OCI-LY1 (cell line): ENCODE results near the gene LRP5.

Experiments
- H2AFZ ChIP-seq: fragments of 200-600 bp; sonication (generic), shearing (Covaris generic); 2 replicates; pipeline ENCODE4 v1.6.0; 2014; ENCODE audit warnings: antibody characterized with exemption, mild to moderate bottlenecking, low read length
- H3F3A ChIP-seq: fragments of 200-600 bp; sonication (generic), shearing (Covaris generic); 2 replicates; pipeline ENCODE4 v1.6.0; 2014; ENCODE audit warnings: mild to moderate bottlenecking, antibody characterized with exemption, low read length, moderate library complexity; ENCODE audit not compliant: insufficient read depth
- H3K27ac ChIP-seq: fragments of 200-600 bp; sonication (generic); 2 replicates; pipeline ENCODE4 v1.5.1; 2014; ENCODE audit warnings: low read length, mixed run types, mild to moderate bottlenecking, low read depth; ENCODE audit not compliant: poor library complexity, severe bottlenecking
- H3K27me3 ChIP-seq: fragments of 200-600 bp; sonication (generic); 2 replicates; pipeline ENCODE4 v1.6.0; 2014; ENCODE audit warnings: antibody characterized with exemption, mild to moderate bottlenecking, low read length, moderate library complexity; ENCODE audit not compliant: insufficient read depth
- H3K36me3 ChIP-seq: fragments of 200-600 bp; sonication (generic); 2 replicates; pipeline ENCODE4 v1.6.1; 2014; ENCODE audit warnings: mild to moderate bottlenecking, antibody characterized with exemption, low read length, moderate library complexity, mixed read lengths; ENCODE audit not compliant: insufficient read depth
- H3K4me1 ChIP-seq: fragments of 200-600 bp; sonication (generic); 2 replicates; pipeline ENCODE4 v1.5.1; 2014; ENCODE audit warnings: mild to moderate bottlenecking, low read length, moderate library complexity; ENCODE audit not compliant: insufficient read depth, severe bottlenecking
- H3K4me2 ChIP-seq: fragments of 200-600 bp; sonication (generic), shearing (Covaris generic); 2 replicates; pipeline ENCODE4 v1.6.1; 2014; ENCODE audit warnings: low read length
- H3K4me3 ChIP-seq: fragments of 200-600 bp; sonication (generic); 2 replicates; pipeline ENCODE4 v1.5.1; 2014; ENCODE audit warnings: low read length, low read depth, mild to moderate bottlenecking, mixed read lengths; ENCODE audit not compliant: poor library complexity, severe bottlenecking
- H3K79me2 ChIP-seq: fragments of 200-600 bp; shearing (Covaris generic); 2 replicates; pipeline ENCODE4 v1.6.1; 2016; ENCODE audit warnings: mixed run types, low read length, mixed read lengths; ENCODE audit not compliant: insufficient read depth
- H3K9ac ChIP-seq: fragments of 200-600 bp; sonication (generic), shearing (Covaris generic); 2 replicates; pipeline ENCODE4 v1.6.1; 2014; ENCODE audit warnings: mild to moderate bottlenecking, low read length, mixed read lengths
- H3K9me2 ChIP-seq: fragments of 200-600 bp; sonication (generic), shearing (Covaris generic); 2 replicates; pipeline ENCODE4 v1.6.1; 2014; ENCODE audit warnings: low read depth, mild to moderate bottlenecking, low read length, mixed read lengths
- H3K9me3 ChIP-seq: fragments of 200-600 bp; shearing (Covaris generic); 2 replicates; pipeline ENCODE4 v1.6.1; 2014; ENCODE audit warnings: low read length, mixed read lengths
- H4K20me1 ChIP-seq: fragments of 200-600 bp; sonication (generic), shearing (Covaris generic); 2 replicates; pipeline ENCODE4 v1.6.0; 2016; ENCODE audit warnings: mild to moderate bottlenecking, low read length; ENCODE audit not compliant: insufficient read depth
- EZH2 ChIP-seq: fragments of 200-600 bp; sonication (generic), shearing (Covaris generic); IDR thresholded peaks from 2 replicates; pipeline ENCODE4 v1.8.0; 2017; ENCODE audit warnings: borderline replicate concordance, mixed run types, mild to moderate bottlenecking, antibody characterized with exemption, low read length, moderate library complexity, mixed read lengths
- TF ChIP-seq, protein P1 (sequence below): fragments of 200-600 bp; sonication (generic), shearing (Covaris generic); IDR thresholded peaks from 2 replicates; pipeline ENCODE4 v1.5.1; 2017; ENCODE audit warnings: mild to moderate bottlenecking, antibody characterized with exemption, low read length, moderate library complexity, mixed read lengths

LRP5 gene

DNA sequence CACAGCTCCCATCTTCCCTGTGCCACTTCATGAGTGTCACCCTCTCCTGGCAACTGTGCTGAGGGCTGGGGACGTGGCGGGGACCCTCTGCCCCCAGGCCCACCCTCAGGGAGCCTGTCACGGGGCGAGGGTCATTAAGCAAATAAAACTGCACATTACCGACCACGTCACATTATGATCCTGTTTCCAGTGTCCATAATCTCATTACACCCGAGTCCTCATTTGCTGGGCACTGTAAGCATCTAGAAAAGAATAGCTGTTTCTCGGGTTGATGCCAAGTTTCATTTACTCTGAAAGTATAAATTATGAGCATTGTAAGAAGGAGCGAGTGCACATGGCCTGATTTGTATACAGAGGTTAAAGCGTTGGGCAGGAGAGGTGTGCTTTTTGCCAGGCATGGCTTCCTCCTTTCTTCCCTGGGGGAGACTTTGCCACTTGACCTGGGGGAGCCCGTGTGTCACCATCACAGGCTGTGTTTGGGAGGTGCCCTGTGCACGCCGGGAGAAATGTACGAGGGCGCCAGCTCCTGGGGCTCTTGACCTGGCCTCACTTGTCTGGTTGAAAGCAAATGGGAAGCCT is 50.5 kb downstream of the LRP5 start:
- no peak overlapping the region for H3K9ac ChIP-seq
- no peak overlapping the region for H2AFZ ChIP-seq
- no peak overlapping the region for H3K4me3 ChIP-seq
- H3K4me2 ChIP-seq, result no peak overlapping the region
- no peak overlapping the region for H3K27ac ChIP-seq
- H3K9me3 ChIP-seq, result no peaks in the 10 kb centered on the region
- H3F3A ChIP-seq, result no peaks in the 10 kb centered on the region
- no peaks in the 10 kb centered on the region for H3K4me1 ChIP-seq
- TF ChIP-seq, protein P1, sequence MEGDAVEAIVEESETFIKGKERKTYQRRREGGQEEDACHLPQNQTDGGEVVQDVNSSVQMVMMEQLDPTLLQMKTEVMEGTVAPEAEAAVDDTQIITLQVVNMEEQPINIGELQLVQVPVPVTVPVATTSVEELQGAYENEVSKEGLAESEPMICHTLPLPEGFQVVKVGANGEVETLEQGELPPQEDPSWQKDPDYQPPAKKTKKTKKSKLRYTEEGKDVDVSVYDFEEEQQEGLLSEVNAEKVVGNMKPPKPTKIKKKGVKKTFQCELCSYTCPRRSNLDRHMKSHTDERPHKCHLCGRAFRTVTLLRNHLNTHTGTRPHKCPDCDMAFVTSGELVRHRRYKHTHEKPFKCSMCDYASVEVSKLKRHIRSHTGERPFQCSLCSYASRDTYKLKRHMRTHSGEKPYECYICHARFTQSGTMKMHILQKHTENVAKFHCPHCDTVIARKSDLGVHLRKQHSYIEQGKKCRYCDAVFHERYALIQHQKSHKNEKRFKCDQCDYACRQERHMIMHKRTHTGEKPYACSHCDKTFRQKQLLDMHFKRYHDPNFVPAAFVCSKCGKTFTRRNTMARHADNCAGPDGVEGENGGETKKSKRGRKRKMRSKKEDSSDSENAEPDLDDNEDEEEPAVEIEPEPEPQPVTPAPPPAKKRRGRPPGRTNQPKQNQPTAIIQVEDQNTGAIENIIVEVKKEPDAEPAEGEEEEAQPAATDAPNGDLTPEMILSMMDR, result no peak
- no peak for TF ChIP-seq EZH2
- H3K79me2 ChIP-seq, result no peaks in the 10 kb centered on the region
- H3K27me3 ChIP-seq, result peaks cover 14% of the 10 kb centered on the region; the same call in 1 of the 2 replicates
- no peaks in the 10 kb centered on the region for H3K36me3 ChIP-seq
- no peaks in the 10 kb centered on the region for H3K9me2 ChIP-seq
- H4K20me1 ChIP-seq, result no peaks in the 10 kb centered on the region

DNA sequence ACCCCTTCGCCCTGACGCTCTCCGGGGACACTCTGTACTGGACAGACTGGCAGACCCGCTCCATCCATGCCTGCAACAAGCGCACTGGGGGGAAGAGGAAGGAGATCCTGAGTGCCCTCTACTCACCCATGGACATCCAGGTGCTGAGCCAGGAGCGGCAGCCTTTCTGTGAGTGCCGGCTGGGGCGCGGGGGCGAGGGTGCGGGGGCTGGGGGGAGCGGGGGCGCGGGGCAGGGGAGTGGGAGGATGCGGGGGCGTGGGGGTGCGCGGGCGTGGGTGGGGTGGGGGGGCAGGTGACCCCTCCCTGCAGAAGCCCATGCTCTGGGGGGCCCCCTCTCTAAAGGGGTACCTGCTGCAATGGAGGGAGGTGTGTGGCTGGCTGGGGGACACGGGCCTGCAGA is 51.4 kb downstream of the LRP5 start:
- no peak overlapping the region for H3K4me3 ChIP-seq
- no peak overlapping the region for H3K4me2 ChIP-seq
- no peak overlapping the region for H2AFZ ChIP-seq
- TF ChIP-seq, protein P1, result no peak
- no peak for TF ChIP-seq EZH2
- peaks cover 11% of the 10 kb centered on the region; the same call in 1 of the 2 replicates for H3K27me3 ChIP-seq
- H3K4me1 ChIP-seq, result no peaks in the 10 kb centered on the region
- H3K79me2 ChIP-seq, result no peaks in the 10 kb centered on the region
- no peak overlapping the region for H3K9ac ChIP-seq
- no peaks in the 10 kb centered on the region for H3K9me2 ChIP-seq
- H4K20me1 ChIP-seq, result no peaks in the 10 kb centered on the region
- H3K36me3 ChIP-seq, result no peaks in the 10 kb centered on the region
- H3K9me3 ChIP-seq, result no peaks in the 10 kb centered on the region
- no peak overlapping the region for H3K27ac ChIP-seq
- H3F3A ChIP-seq, result no peaks in the 10 kb centered on the region

DNA sequence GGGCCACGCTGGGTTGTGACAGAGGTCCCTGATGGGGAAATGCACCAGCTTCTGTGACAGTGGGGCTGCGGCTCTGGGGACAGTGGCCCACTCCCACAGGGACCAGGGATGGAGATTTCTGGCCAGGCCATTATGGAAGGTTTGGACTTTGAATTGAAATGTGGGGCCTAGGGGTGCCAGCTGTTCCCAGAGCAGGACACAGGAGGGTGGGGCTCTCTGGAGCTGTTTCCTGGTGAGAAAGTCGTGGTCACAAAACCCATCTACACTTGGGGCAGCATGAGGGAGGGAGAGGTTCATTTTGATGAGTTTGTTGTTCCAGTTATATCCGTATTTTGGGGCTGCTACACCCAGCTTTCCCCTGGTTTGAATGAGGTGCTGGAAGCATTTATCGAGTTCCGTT is 52.2 kb downstream of the LRP5 start:
- Histone ChIP-seq H3K36me3 (no peaks in the 10 kb centered on the region), H3K9ac (no peak overlapping the region), H3K4me2 (no peak overlapping the region), H3K9me2 (no peaks in the 10 kb centered on the region), H3F3A (no peaks in the 10 kb centered on the region), H3K4me1 (no peaks in the 10 kb centered on the region), H4K20me1 (no peaks in the 10 kb centered on the region), H3K79me2 (no peaks in the 10 kb centered on the region), H3K9me3 (no peaks in the 10 kb centered on the region), H3K4me3 (no peak overlapping the region), H3K27me3 (peaks cover 4% of the 10 kb centered on the region; the same call in 1 of the 2 replicates), H2AFZ (no peak overlapping the region), H3K27ac (no peak overlapping the region)
- TF ChIP-seq, protein P1, result no peak
- no peak for TF ChIP-seq EZH2
